ENCODE data around the gene SNX1. TPM values are rescaled to one million over a fixed set of nuclear protein-coding genes. Genes with fewer than 3 reads are reported as not detected.

The SNX1 gene
- total and polyA plus RNA-seq, 2 of the 8 experiments (the other 6 are each of a cell fraction or from before 2014, with no cell fraction given) = 27.9 to 59.8 TPM

DNA sequence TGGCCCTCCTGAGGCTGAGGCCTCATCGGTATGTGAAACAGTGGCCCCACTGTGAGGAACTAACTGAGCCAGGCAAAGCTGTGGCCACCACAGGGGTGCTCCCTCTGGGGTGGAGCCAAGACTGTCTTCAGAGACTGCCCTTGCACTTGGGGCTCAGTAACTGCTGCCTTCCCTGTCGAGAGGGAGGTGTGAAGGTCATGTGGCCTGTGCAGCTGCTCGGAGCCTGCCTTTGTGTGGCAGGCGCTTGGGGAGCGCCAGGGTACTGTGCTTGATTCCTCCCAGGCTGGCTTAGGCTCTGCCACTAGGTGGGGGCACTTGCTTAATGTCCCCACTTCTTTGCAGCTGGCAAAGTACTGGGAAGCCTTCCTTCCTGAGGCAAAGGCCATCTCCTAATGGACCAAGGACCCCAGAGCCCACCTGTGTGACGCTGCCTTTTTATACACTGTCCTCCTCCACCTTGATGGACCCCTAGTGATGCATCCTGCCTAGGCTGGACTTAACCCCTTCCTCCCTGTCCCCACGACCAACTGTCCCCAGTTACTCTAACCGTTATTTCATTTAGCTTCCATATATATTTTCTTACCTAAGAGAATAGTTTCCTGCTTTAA is 41.5 kb downstream of the SNX1 start:
- Histone ChIP-seq H3K23me2 (ENCODE audit: low read depth, low read length) (no peaks in the 10 kb centered on the region), H2BK120ac (replicated peaks; ENCODE audit: low read depth, low read length) (no peak overlapping the region), H2AFZ (ENCODE audit: low read length) (no peak overlapping the region), H3K79me1 (ENCODE audit: low read depth, low read length) (no peaks in the 10 kb centered on the region), H3K4ac (replicated peaks; ENCODE audit: insufficient read length, low read depth, low read length) (no peak overlapping the region), H3K23ac (ENCODE audit: insufficient read length) (no peak overlapping the region), H3K4me1 (replicated peaks in 1 of 4; ENCODE audit: control insufficient read depth in 3 of 4, insufficient read depth in 4 of 4, low read length in 3 of 4) (peaks cover 0 to 6% (median 2%) of the 10 kb centered on the region in 4 experiments; a peak in 1 of 7 replicates), H3K56ac (replicated peaks; ENCODE audit: insufficient read length, low read depth, low read length) (no peak overlapping the region), H4K20me1 (replicated peaks in 1 of 2; ENCODE audit: control insufficient read depth in 1 of 2, insufficient read depth in 2 of 2, low read length in 2 of 2) (peaks cover 0 to 1% of the 10 kb centered on the region in 2 experiments), H3K27me3 (replicated peaks in 1 of 4; ENCODE audit: control insufficient read depth in 3 of 4, extremely low read depth in 1 of 4, insufficient read depth in 3 of 4, low read length in 3 of 4) (no peaks in the 10 kb centered on the region), H3K14ac (ENCODE audit: insufficient read length) (no peak overlapping the region), H2BK5ac (ENCODE audit: low read depth, low read length) (no peak overlapping the region), H2AK5ac (ENCODE audit: low read depth, low read length) (no peak overlapping the region), H3K4me2 (ENCODE audit: insufficient read depth in 1 of 2, low read depth in 2 of 2, low read length in 2 of 2) (no peak overlapping the region), H3K79me2 (ENCODE audit: control insufficient read depth in 1 of 2, insufficient read depth in 2 of 2, low read length in 2 of 2) (no peaks in the 10 kb centered on the region), H2BK15ac (ENCODE audit: low read length) (no peak overlapping the region), H3K9ac (replicated peaks in 1 of 4; ENCODE audit: extremely low read depth in 1 of 4, low read depth in 3 of 4, low read length in 3 of 4) (no peak overlapping the region), H3K18ac (ENCODE audit: extremely low read depth, low read length) (no peak overlapping the region), H2BK20ac (ENCODE audit: low read length) (no peak overlapping the region), H4K91ac (replicated peaks; ENCODE audit: insufficient read length, low read length) (no peak overlapping the region), H4K8ac (ENCODE audit: extremely low read depth, insufficient read depth, low read length) (no peak overlapping the region), H4K5ac (ENCODE audit: insufficient read length, low read depth, low read length) (no peak overlapping the region), H2BK12ac (ENCODE audit: low read depth, low read length) (no peak overlapping the region), H3K36me3 (ENCODE audit: control insufficient read depth in 2 of 4, insufficient read depth in 4 of 4, low read length in 3 of 4) (peaks cover 10 to 25% (median 19%) of the 10 kb centered on the region in 4 experiments; a peak in 7 of 8 replicates), H3K27ac (ENCODE audit: low read depth, low read length) (0 out of 2 replicates have a peak overlapping the region, but pooled peaks have one; percentile 10), H3K4me3 (ENCODE audit: extremely low read depth in 1 of 4, insufficient read depth in 2 of 4, low read depth in 3 of 4, low read length in 4 of 4) (no peak overlapping the region), H3K9me3 (ENCODE audit: insufficient read depth in 2 of 2, low read depth in 1 of 2, low read length in 1 of 2) (no peaks in the 10 kb centered on the region)
- FAIRE-seq = no peak
- DNase-seq (ENCODE audit: low read depth in 1 of 2, low spot score in 2 of 2) = no peak
- ChIA-PET CTCF (ENCODE audit: partially characterized antibody) (interaction anchor here (0.5 to 2.1 kb wide), 6 partner anchors 11 to 51 kb away, joined by 3 to 7 read pairs (median 3); no protein-coding TSS in a partner anchor), POLR2A (ENCODE audit: partially characterized antibody) (interaction anchor here (0.6 to 1.2 kb wide), 2 partner anchors 20 to 885 kb away, joined by 3 to 4 read pairs; no protein-coding TSS in a partner anchor)
- 87% methylated on average over 8 of the region's 8 CpGs; no CpG with 5 or more reads in 1 of the 2 experiments for WGBS, 2 experiments (ENCODE audit: extremely low coverage in 1 of 2, insufficient coverage in 1 of 2, insufficient read length in 1 of 2, insufficient replicate concordance in 2 of 2, low coverage in 1 of 2, low lambda C conversion rate in 2 of 2, missing lambda C conversion rate in 1 of 2)

Data from H1 (cell line).